GM21717 (cell line): ENCODE data around the gene CASKIN2.

Source experiments
- ATAC-seq: cut with Tn5 transposase; IDR thresholded peaks from one replicate; pipeline ENCODE4 v1.9.1; 2021; ENCODE audit warnings: mild to moderate bottlenecking, moderate library complexity; ENCODE audit not compliant: unreplicated experiment

Gene CASKIN2

GRCh38 chr17:75507733-75508719 is 7.3 kb downstream of the CASKIN2 start:
- no peak for ATAC-seq

- ATAC-seq = no peak
Measured at GRCh38 chr17:75506888-75507287, 8.4 kb downstream of the CASKIN2 start.

GRCh38 chr17:75506134-75506533 is 9.2 kb downstream of the CASKIN2 start:
- ATAC-seq = no peak

GRCh38 chr17:75505640-75506039 is 9.7 kb downstream of the CASKIN2 start:
- no peak for ATAC-seq

GRCh38 chr17:75505152-75505409 is 10.3 kb downstream of the CASKIN2 start:
- ATAC-seq = no peak

GRCh38 chr17:75504347-75505151 is 10.8 kb downstream of the CASKIN2 start:
- no peak for ATAC-seq

GRCh38 chr17:75503976-75504346 is 11.4 kb downstream of the CASKIN2 start:
- ATAC-seq = no peak

- no peak for ATAC-seq
Measured at GRCh38 chr17:75503337-75503950, 11.9 kb downstream of the CASKIN2 start.

- no peak for ATAC-seq
Measured at GRCh38 chr17:75502721-75503329, 12.5 kb downstream of the CASKIN2 start.

- ATAC-seq = no peak
Measured at GRCh38 chr17:75502072-75502720, 13.1 kb downstream of the CASKIN2 start.

GRCh38 chr17:75501378-75502071 is 13.8 kb downstream of the CASKIN2 start:
- ATAC-seq = no peak

GRCh38 chr17:75500419-75501216 is 14.7 kb downstream of the CASKIN2 start:
- ATAC-seq = no peak

- no peak for ATAC-seq
Measured at GRCh38 chr17:75499313-75500022, 15.9 kb downstream of the CASKIN2 start.

GRCh38 chr17:75498726-75499213 is 16.6 kb downstream of the CASKIN2 start:
- ATAC-seq = no peak

GRCh38 chr17:75498039-75498725 is 17.2 kb downstream of the CASKIN2 start:
- no peak for ATAC-seq

- no peak for ATAC-seq
Measured at GRCh38 chr17:75496005-75496404, 19.3 kb downstream of the CASKIN2 start.

GRCh38 chr17:75494326-75494877 is 20.9 kb downstream of the CASKIN2 start:
- no peak for ATAC-seq
